HEK293 (cell line): ENCODE data around the gene ARHGDIB.

ENCODE experiments used
- CTCF ChIA-PET: fragments of 350-600 bp; formaldehyde crosslinking; extraction: SDS; loops from one replicate; lab custom pipeline; 2021; ENCODE audit warnings: antibody characterized with exemption; lab: Yijun Ruan, JAX
- POLR2A ChIA-PET: fragments of 300-600 bp; formaldehyde crosslinking; extraction: SDS; loops from one replicate; lab custom pipeline; 2020; ENCODE audit warnings: antibody characterized with exemption, inconsistent platforms; lab: Yijun Ruan, JAX
- H3K27ac ChIP-seq: fragments of 200-500 bp; sonication (Bioruptor generic); 2 replicates; pipeline ENCODE4 v1.5.1; 2014; ENCODE audit warnings: low read depth, low read length, control low read depth, inconsistent platforms; ENCODE audit errors: extremely low read depth
- H3K36me3 ChIP-seq, 2 experiments: fragments of 200-500 bp in 1 of 2; sonication (Bioruptor generic) in 1 of 2; 1 replicate in 1 of 2; 2 replicates in 1 of 2; pipeline ENCODE4 v1.5.1; 2014 to 2017; ENCODE audit warnings: inconsistent platforms in 2 of 2, low read length in 2 of 2; ENCODE audit not compliant: control insufficient read depth in 2 of 2, insufficient read depth in 1 of 2
- H3K4me1 ChIP-seq: fragments of 200-500 bp; sonication (Bioruptor generic); 2 replicates; pipeline ENCODE4 v1.5.1; 2014; ENCODE audit warnings: mild to moderate bottlenecking, low read length, inconsistent platforms; ENCODE audit not compliant: control insufficient read depth, insufficient read depth
- H3K4me3 ChIP-seq: 2 replicates; pipeline ENCODE4 v1.5.1; 2011; ENCODE audit warnings: low read depth, mild to moderate bottlenecking, control low read depth, low read length, moderate library complexity
- H3K9me3 ChIP-seq: fragments of 200-500 bp; sonication (Bioruptor generic); 2 replicates; pipeline ENCODE4 v1.5.1; 2014; ENCODE audit warnings: low read depth, low read length, inconsistent platforms; ENCODE audit not compliant: control insufficient read depth, insufficient read depth
- BCL11A ChIP-seq: fragments of 450-650 bp; formaldehyde crosslinking; IDR thresholded peaks from 2 replicates; pipeline ENCODE4 v1.5.1; 2016; ENCODE audit warnings: low read depth, missing biosample characterization, missing genetic modification characterization
- GLIS1 ChIP-seq: fragments of 450-650 bp; formaldehyde crosslinking; IDR thresholded peaks from 2 replicates; pipeline ENCODE4 v1.5.1; 2016; ENCODE audit warnings: missing biosample characterization, missing genetic modification characterization
- HOXC10 ChIP-seq: sonication (generic); formaldehyde crosslinking; IDR thresholded peaks from 2 replicates; pipeline ENCODE4 v1.8.1; 2023; ENCODE audit warnings: mild to moderate bottlenecking, missing genetic modification reagents
- MZF1 ChIP-seq: fragments of 450-650 bp; formaldehyde crosslinking; IDR thresholded peaks from 2 replicates; pipeline ENCODE4 v1.5.1; 2017; ENCODE audit warnings: missing biosample characterization, missing genetic modification characterization, borderline replicate concordance
- SCRT1 ChIP-seq: fragments of 450-650 bp; formaldehyde crosslinking; IDR thresholded peaks from 2 replicates; pipeline ENCODE4 v1.5.1; 2016; ENCODE audit warnings: missing biosample characterization, missing genetic modification characterization, borderline replicate concordance
- SP7 ChIP-seq: fragments of 450-650 bp; formaldehyde crosslinking; IDR thresholded peaks from 2 replicates; pipeline ENCODE4 v1.5.1; 2016; ENCODE audit warnings: missing biosample characterization, missing genetic modification characterization
- ZBTB11 ChIP-seq: fragments of 450-650 bp; formaldehyde crosslinking; conservative IDR thresholded peaks from 2 replicates; pipeline ENCODE4 v1.5.1; 2016; ENCODE audit warnings: low read depth, missing biosample characterization, missing genetic modification characterization
- ZBTB17 ChIP-seq: fragments of 450-650 bp; formaldehyde crosslinking; IDR thresholded peaks from 2 replicates; pipeline ENCODE4 v1.5.1; 2016; ENCODE audit warnings: missing biosample characterization, missing genetic modification characterization
- ZFP3 ChIP-seq: fragments of 450-650 bp; formaldehyde crosslinking; IDR thresholded peaks from 2 replicates; pipeline ENCODE4 v1.5.1; 2016; ENCODE audit warnings: low read depth, missing biosample characterization, missing genetic modification characterization
- ZFP69B ChIP-seq: fragments of 450-650 bp; formaldehyde crosslinking; IDR thresholded peaks from 2 replicates; pipeline ENCODE4 v1.5.1; 2016; ENCODE audit warnings: missing biosample characterization, missing genetic modification characterization
- ZNF10 ChIP-seq: fragments of 450-650 bp; formaldehyde crosslinking; IDR thresholded peaks from 2 replicates; pipeline ENCODE4 v1.5.1; 2017; ENCODE audit warnings: missing biosample characterization, missing genetic modification characterization
- ZNF114 ChIP-seq: fragments of 450-650 bp; formaldehyde crosslinking; IDR thresholded peaks from 2 replicates; pipeline ENCODE4 v1.5.0; 2017; ENCODE audit warnings: missing biosample characterization, missing genetic modification characterization
- ZNF16 ChIP-seq: fragments of 450-650 bp; formaldehyde crosslinking; IDR thresholded peaks from 2 replicates; pipeline ENCODE4 v1.5.1; 2016; ENCODE audit warnings: low read depth, missing biosample characterization, missing genetic modification characterization
- ZNF18 ChIP-seq: fragments of 450-650 bp; formaldehyde crosslinking; IDR thresholded peaks from 2 replicates; pipeline ENCODE4 v1.5.1; 2016; ENCODE audit warnings: missing biosample characterization, missing genetic modification characterization
- ZNF211 ChIP-seq: fragments of 450-650 bp; formaldehyde crosslinking; IDR thresholded peaks from 2 replicates; pipeline ENCODE4 v1.5.1; 2016; ENCODE audit warnings: low read depth, missing biosample characterization, missing genetic modification characterization
- ZNF214 ChIP-seq: fragments of 450-650 bp; formaldehyde crosslinking; IDR thresholded peaks from 2 replicates; pipeline ENCODE4 v1.5.1; 2017; ENCODE audit warnings: missing biosample characterization, mild to moderate bottlenecking, missing genetic modification characterization, borderline replicate concordance
- ZNF292 ChIP-seq: fragments of 450-650 bp; formaldehyde crosslinking; IDR thresholded peaks from 2 replicates; pipeline ENCODE4 v1.5.1; 2016; ENCODE audit warnings: low read depth, missing biosample characterization, missing genetic modification characterization, borderline replicate concordance
- ZNF302 ChIP-seq: fragments of 450-650 bp; formaldehyde crosslinking; IDR thresholded peaks from 2 replicates; pipeline ENCODE4 v1.5.1; 2016; ENCODE audit warnings: missing biosample characterization, missing genetic modification characterization, low read depth
- ZNF311 ChIP-seq: fragments of 450-650 bp; formaldehyde crosslinking; IDR thresholded peaks from 2 replicates; pipeline ENCODE4 v1.5.1; 2017; ENCODE audit warnings: missing biosample characterization, missing genetic modification characterization, borderline replicate concordance
- ZNF341 ChIP-seq: fragments of 450-650 bp; formaldehyde crosslinking; IDR thresholded peaks from 2 replicates; pipeline ENCODE4; 2016; ENCODE audit warnings: low read depth, missing biosample characterization, missing genetic modification characterization
- ZNF394 ChIP-seq: fragments of 450-650 bp; formaldehyde crosslinking; IDR thresholded peaks from 2 replicates; pipeline ENCODE4 v1.5.1; 2016; ENCODE audit warnings: missing biosample characterization, missing genetic modification characterization, mild to moderate bottlenecking, moderate library complexity, borderline replicate concordance
- ZNF561 ChIP-seq: fragments of 450-650 bp; IDR thresholded peaks from 2 replicates; pipeline ENCODE4 v1.5.1; 2018; ENCODE audit warnings: missing biosample characterization, missing genetic modification characterization, borderline replicate concordance
- ZNF571 ChIP-seq: fragments of 450-650 bp; formaldehyde crosslinking; IDR thresholded peaks from 2 replicates; pipeline ENCODE4 v1.5.0; 2017; ENCODE audit warnings: missing biosample characterization, missing genetic modification characterization
- ZNF670 ChIP-seq: fragments of 450-650 bp; formaldehyde crosslinking; IDR thresholded peaks from 2 replicates; pipeline ENCODE4 v1.5.1; 2016; ENCODE audit warnings: missing biosample characterization, missing genetic modification characterization, low read depth
- ZNF768 ChIP-seq: fragments of 450-650 bp; formaldehyde crosslinking; IDR thresholded peaks from 2 replicates; pipeline ENCODE4 v1.5.1; 2018; ENCODE audit warnings: missing biosample characterization, mild to moderate bottlenecking, missing genetic modification characterization
- ZNF776 ChIP-seq: fragments of 450-650 bp; formaldehyde crosslinking; IDR thresholded peaks from 2 replicates; pipeline ENCODE4 v1.5.0; 2017; ENCODE audit warnings: missing biosample characterization, missing genetic modification characterization, borderline replicate concordance
- ZSCAN16 ChIP-seq: fragments of 450-650 bp; formaldehyde crosslinking; IDR thresholded peaks from 2 replicates; pipeline ENCODE4 v1.5.1; 2016; ENCODE audit warnings: missing biosample characterization, missing genetic modification characterization

The ARHGDIB gene

GRCh38 chr12:14949631-14950030 is 11.8 kb downstream of the ARHGDIB start:
- Histone ChIP-seq H3K27ac (no peak overlapping the region), H3K9me3 (no peaks in the 10 kb centered on the region), H3K36me3 (no peaks in the 10 kb centered on the region), H3K4me1 (no peaks in the 10 kb centered on the region)
- ChIA-PET POLR2A (no interaction called here), CTCF (no interaction called here)
- no peak for TF ChIP-seq ZNF211 (tag by site-specific recombination)
- no peak for TF ChIP-seq ZFP69B (tag by site-specific recombination)
- TF ChIP-seq ZNF214 (tag by site-specific recombination), result no peak
- no peak for TF ChIP-seq ZBTB11
- TF ChIP-seq ZNF292, result no peak
- no peak for TF ChIP-seq ZNF311
- TF ChIP-seq ZNF394 (tag by site-specific recombination), result no peak
- no peak for TF ChIP-seq GLIS1
- no peak for TF ChIP-seq SCRT1 (tag by site-specific recombination)
- no peak for TF ChIP-seq ZNF341 (tag by site-specific recombination)
- no peak for TF ChIP-seq ZBTB17 (tag by site-specific recombination)
- TF ChIP-seq ZNF10 (tag by site-specific recombination), result no peak
- TF ChIP-seq, all 188 proteins: peak for 0
- no peak overlapping the region for H3K4me3 ChIP-seq

- ChIA-PET CTCF (no interaction called here), POLR2A (no interaction called here)
- no peak for TF ChIP-seq MZF1 (tag by site-specific recombination)
- no peak for TF ChIP-seq ZNF670 (tag by site-specific recombination)
- no peak for TF ChIP-seq SP7 (tag by site-specific recombination)
- TF ChIP-seq ZNF776 (tag by site-specific recombination), result no peak
- TF ChIP-seq HOXC10 (CRISPR knock-in tag), result no peak
- TF ChIP-seq ZNF302, result no peak
- no peak for TF ChIP-seq ZNF571 (tag by site-specific recombination)
- no peak for TF ChIP-seq ZFP3 (tag by site-specific recombination)
- no peak for TF ChIP-seq ZNF16 (tag by site-specific recombination)
- Histone ChIP-seq H3K4me3 (no peak overlapping the region), H3K36me3 (no peaks in the 10 kb centered on the region), H3K9me3 (no peaks in the 10 kb centered on the region), H3K4me1 (no peaks in the 10 kb centered on the region), H3K27ac (no peak overlapping the region)
Measured at GRCh38 chr12:14948672-14949071, 12.7 kb downstream of the ARHGDIB start.

- no peaks in the 10 kb centered on the region for H3K4me1 ChIP-seq
- ChIA-PET POLR2A (no interaction called here), CTCF (interaction anchor here (0.7 kb wide), 1 partner anchor 112 kb away, joined by 4 read pairs; no protein-coding TSS in a partner anchor)
- H3K4me3 ChIP-seq, result no peak overlapping the region
- H3K27ac ChIP-seq, result no peak overlapping the region
- no peaks in the 10 kb centered on the region for H3K36me3 ChIP-seq
- H3K9me3 ChIP-seq, result no peaks in the 10 kb centered on the region
- TF ChIP-seq ZSCAN16 (tag by site-specific recombination) (no peak), ZNF561 (tag by site-specific recombination) (no peak), ZNF114 (no peak), ZNF768 (no peak), BCL11A (tag by site-specific recombination) (no peak), ZNF18 (tag by site-specific recombination) (no peak)
Measured at GRCh38 chr12:14946861-14947260, 14.5 kb downstream of the ARHGDIB start.
